HG03571 (cell line): Measurements from ENCODE around the gene CAPN12.

Experiments
- ATAC-seq: cut with Tn5 transposase; IDR thresholded peaks from one replicate; pipeline ENCODE4 v1.9.1; 2021; ENCODE audit not compliant: unreplicated experiment

CAPN12 gene

DNA sequence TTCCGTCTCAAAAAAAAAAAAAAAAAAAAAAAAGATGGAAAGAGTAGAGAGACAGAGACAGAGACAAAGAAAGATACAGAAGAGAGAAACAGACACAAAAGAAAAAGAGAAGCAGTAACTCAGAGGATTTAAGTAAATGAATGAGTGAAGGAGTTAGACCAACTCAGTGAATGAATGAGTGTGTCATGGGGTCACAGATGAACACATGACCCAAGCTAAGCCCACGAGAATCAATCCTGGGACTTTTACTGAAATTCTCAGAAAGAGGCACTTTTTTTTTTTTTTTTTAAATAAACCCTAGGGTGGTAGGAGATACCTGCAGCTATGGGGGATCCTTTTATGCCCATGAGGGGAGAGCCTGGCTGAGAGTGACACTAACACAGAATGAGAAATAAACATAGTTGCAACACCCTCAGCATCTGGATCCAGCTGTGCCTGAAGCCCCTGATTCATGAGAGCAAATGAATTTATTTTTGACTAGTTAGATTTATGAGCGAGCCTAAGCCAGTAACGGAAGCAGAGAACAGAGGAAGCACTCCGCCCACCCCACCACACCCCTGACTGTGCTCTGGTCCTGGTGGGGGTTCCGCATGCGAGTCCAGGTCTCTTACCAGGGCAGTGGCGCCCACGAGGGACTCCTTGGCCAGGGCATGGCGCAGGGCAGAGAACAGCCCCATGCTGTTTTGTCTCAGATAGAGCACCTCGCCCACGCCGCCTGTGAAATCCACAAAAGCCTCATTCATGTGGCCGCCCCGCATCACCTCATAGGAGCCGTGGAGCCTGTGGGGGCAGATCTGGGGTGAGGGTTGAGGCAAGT, 4.6 kb downstream of the CAPN12 start:
- ATAC-seq = no peak

DNA sequence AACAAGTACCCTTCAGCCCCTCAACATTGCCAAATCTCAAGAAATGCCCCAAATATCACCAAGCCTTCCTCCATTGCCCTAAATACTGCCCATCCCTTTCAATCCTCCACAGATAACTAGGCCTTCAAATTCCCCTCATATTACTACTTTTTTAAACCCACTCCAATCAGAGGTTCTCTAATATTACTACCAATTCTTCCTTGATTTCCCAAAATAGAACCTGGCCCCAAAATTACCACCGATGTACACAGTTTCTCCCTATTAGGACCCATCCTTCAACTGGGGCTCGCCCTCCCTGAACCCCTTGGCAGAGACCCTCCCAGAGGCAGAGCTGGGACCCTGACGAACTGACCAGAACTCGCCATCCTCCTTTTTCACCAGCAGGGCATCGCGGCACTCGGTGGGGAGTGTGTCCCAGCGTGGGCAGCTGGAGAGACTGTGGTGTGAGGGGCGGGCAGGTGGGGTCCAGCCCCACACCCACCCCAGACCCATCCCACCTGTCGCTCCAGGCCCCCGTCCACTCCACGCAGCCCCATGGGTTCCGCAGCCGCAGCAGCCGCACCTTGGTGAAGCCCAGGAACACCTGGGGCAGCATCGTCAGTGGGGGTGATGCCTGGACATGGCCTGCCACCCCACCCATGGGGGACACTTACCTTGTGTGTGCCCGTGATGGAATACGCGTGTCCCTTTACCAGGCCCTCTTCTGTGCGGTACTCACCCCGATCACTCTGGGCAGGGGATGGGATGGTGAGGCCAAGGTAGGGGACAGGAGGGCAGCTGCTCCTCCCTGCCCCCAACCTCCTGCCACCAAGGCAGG, 6.1 kb downstream of the CAPN12 start:
- no peak for ATAC-seq

GRCh38 chr19:38737281-38737865, 6.9 kb downstream of the CAPN12 start:
- ATAC-seq = no peak

- no peak for ATAC-seq
Observed at GRCh38 chr19:38736413-38737280, 7.6 kb downstream of the CAPN12 start.

GRCh38 chr19:38736036-38736412, 8.2 kb downstream of the CAPN12 start:
- no peak for ATAC-seq

- ATAC-seq = no peak
Observed at GRCh38 chr19:38735257-38735686, 9.0 kb downstream of the CAPN12 start.

GRCh38 chr19:38734426-38735256, 9.6 kb downstream of the CAPN12 start:
- ATAC-seq = no peak

DNA sequence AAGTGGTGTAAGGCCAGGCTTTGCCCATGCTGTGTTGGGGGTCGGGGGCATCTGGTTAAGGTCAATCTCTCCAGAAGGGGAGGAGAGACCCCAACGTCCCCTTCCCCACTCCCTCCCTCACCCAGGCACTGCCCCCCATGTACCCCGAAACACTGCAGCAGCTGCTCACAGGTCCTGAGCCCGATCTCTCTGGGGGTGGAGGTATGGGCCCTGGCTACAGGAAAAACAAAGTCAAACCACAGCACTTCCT, 10.2 kb downstream of the CAPN12 start:
- ATAC-seq = no peak

GRCh38 chr19:38733493-38734175, 10.6 kb downstream of the CAPN12 start:
- no peak for ATAC-seq

GRCh38 chr19:38733241-38733492, 11.1 kb downstream of the CAPN12 start:
- no peak for ATAC-seq

DNA sequence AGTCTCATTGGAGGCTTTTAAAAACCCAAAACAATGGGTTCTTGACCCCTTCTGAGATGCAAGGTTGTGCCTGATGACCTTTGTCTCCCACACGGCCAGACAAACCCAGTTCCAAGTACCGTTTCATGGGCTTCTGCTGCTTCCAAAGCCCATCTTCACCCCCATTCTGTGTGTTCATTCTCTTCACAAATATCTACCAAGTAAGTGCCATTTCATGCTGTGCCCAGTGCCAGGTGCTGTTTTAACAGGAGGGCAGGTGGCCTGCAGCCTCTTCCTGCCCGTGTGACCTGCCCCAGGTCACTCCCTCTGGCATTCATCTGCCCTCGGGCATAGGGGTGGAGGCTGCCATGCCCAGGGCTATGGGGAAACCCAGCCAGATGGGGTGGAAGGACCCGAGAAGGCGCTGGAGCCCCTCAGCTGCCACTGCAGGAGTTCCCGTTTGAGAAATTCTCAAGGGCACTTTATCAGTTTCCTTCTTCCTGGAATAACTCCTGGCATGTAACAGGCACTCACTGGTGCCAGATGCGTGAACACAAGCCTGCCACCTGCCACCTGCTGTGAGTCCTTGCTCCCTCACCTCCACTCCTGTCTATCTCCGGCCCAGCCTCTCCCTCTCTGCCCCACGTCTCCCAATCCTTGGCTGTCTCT, 12.5 kb downstream of the CAPN12 start:
- no peak for ATAC-seq

DNA sequence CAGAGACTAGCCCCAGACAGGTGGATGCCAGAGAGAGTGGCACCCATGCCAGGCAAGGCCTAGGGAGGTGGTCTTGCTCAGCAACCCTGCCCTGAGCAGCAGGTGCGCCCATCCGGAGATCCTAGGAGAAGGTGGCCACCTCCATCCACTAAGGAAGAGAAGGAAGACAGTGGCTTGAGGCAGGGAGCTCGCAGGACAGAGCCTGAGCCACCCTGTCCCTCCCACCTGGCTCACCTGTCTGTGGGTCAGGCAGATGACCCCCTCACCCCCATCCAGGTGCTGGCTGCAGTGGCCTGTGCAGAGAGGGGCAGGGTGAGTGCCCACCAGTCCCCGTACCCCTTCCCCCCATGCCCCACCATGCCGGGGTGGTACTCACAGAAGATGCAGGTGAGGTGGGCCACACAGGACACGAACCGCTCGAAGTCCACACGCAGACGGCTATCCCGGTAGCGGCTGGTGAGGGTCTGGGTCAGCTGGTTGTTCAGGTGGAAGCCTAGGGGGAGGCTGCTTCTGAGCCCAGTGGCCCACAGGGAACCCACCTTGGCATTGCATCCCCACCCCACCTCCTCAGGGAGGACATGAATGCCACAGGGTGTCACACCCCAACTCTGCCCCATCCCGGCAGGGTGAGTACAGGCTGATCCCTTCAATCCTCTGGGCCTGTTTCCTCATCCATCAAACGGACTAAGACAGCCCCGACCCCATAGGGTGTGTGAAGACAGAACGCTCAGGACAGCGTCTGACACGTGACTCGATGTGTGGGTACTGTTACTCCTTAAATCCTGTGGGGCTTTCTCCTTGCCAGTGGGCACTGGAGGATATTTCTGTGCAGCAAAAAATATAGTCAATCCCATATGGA, 13.3 kb downstream of the CAPN12 start:
- no peak for ATAC-seq

DNA sequence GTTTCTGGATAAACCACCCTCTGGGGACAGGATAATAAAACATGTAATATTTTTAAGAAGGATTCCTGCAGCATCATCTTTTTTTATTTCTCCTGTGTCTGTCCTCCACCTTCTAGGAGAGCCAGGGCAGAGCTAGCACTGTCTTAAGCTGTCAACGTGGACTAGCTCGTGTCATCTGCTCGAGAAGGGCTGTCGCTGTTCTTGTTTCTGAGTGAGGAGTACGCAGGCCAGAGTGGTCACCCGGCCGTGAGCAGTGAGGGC, 13.9 kb downstream of the CAPN12 start:
- ATAC-seq = no peak

DNA sequence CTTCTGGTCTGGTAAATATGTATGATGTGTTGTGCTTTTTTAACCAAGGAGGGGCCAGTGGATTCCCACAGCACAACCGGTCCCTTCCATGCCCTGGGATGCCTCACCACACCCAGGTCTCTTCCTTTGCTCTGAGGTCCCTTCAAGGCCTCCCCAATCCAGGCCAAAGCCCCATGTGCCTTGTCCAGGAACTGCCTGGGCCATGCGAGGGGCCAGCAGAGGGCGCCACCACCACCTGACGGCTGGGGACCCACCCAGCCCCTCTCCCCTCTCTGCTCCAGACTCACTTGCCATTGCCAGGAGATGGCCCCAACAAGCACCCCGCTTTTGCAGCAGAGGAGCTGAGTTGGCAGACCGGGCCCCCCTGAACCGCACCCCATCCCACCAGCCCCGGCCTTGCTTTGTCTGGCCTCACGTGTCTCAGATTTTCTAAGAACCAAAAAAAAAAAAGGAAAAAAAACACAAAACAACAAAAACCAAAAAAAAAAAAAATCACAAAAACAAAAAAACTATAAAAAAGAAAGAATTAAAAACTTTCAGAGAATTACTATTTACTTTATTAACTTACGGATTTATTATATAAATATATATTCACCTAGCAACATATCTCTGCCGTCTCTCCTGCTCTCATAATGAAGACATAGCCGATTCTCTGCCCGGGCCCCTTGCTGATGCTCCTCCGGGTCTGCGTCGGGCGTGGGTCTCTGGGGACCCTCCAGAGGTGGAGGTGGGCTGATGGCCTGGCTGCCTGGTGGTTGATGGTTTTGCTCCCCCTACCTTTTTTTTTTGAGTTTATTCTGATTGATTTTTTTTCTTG, 14.4 kb downstream of the CAPN12 start:
- ATAC-seq = no peak

GRCh38 chr19:38728752-38729541, 15.3 kb downstream of the CAPN12 start:
- ATAC-seq = no peak

DNA sequence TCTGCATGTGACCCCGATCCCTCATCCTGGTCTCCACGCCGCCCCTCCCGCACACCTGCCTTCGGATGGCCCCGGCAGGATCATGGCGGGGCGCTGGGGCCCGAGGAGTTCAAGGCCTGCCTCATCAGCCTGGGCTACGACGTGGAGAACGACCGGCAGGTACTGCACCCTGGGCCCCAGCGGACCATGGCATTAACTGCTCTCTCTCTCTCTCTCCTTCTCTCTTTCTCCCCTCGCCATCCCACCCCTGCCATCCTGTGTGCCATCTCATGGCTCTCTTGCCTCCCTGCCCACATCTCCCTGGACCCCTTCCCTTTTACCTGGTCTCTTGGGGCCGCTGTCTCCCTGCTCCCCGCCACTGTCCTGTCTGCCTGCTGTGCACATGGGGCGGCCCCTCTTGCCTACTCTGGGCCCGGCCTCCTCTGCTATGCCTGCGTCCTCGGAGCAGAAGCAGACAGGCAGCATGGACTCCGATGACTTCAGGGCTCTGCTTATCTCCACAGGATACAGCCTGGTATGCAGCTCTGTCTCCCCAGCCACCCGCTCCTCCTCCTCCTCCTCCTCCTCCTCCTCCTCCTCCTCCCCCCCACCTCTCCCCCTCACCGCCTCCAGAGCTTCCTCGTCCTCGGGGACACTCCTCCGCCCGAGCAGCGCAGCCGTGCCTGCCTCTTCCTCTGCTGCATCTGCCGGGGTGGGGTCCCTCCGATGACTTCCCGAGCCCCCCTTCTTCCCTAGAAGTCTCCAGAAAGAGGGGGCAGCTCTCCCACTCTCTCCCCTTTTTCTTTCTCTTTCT, 16.2 kb downstream of the CAPN12 start:
- ATAC-seq = no peak
